Subcutaneous adipose tissue (tissue), 4 donors: ENCODE results near the gene DNAJC16. TPM values are rescaled to one million over a fixed set of nuclear protein-coding genes. Genes with fewer than 3 reads are reported as not detected.

ENCODE experiments used
- CTCF ChIP-seq: fragments of 450-650 bp; IDR thresholded peaks from one replicate; pipeline ENCODE4 v1.5.1; 2016; ENCODE audit warnings: low read depth, mild to moderate bottlenecking, control low read depth, antibody characterized with exemption, moderate library complexity
- total RNA-seq, 4 donors: library from RNA; depleted of rRNA; stranded (reverse); fragments of >200 nt; gene quantifications; one replicate each; pipeline ENCODE4 v1.1.0, GENCODE V29; 2016

The DNAJC16 gene
- total RNA-seq, 4 donors from 2014 or later, result 12.1 to 22.3 (median 13.8) TPM

DNA sequence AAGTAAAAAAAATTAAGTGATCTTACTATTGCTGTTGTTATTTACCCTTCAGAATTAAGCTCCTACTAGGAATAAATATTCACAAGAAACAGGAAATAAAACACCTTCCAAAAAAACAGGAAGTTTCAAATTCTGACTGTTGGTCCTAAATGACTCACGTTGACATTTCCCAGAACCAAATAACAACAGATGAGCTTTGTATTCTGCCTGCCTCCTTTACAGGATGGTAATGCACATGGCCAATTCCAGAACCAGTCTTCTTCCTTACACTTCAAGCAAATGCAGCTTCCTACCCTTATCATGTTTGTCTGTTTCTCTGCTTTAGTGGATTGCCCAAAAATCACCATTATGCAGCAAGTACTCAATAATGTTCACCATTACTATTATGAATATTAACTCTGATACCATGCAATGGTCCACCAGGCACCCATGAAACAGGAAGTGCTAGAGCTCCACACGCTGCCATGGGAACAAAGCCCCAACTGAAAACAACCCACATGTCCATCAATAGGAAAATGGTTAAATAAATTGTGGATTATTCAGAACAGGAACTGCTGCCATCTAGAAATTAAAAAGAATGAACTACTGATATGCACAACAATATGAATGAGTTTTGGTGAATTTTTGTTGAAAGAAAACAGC is 11.5 kb upstream of the DNAJC16 start:
- TF ChIP-seq CTCF, result no peak

DNA sequence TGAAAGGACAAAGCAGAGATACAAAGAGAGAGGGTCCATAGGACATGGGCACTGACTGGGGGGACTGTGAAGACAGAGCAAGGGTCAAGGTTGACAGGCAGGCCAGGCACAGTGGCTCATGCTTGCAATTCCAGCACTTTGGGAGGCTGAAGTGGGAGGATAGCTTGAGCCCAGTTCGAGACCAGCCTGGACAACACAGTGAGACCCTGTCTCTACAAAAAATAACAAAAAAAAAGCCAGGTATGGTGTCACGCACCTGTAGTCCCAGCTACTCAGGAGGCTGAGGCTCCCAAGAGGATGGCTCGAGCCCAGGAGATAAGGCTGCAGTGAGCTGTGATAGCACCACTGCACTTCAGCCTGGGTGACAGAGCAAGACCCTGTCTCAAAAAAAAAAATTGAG is 7.0 kb upstream of the DNAJC16 start:
- no peak for TF ChIP-seq CTCF

- no peak for TF ChIP-seq CTCF
Measured at GRCh38 chr1:15522551-15522950, 4.1 kb upstream of the DNAJC16 start.

DNA sequence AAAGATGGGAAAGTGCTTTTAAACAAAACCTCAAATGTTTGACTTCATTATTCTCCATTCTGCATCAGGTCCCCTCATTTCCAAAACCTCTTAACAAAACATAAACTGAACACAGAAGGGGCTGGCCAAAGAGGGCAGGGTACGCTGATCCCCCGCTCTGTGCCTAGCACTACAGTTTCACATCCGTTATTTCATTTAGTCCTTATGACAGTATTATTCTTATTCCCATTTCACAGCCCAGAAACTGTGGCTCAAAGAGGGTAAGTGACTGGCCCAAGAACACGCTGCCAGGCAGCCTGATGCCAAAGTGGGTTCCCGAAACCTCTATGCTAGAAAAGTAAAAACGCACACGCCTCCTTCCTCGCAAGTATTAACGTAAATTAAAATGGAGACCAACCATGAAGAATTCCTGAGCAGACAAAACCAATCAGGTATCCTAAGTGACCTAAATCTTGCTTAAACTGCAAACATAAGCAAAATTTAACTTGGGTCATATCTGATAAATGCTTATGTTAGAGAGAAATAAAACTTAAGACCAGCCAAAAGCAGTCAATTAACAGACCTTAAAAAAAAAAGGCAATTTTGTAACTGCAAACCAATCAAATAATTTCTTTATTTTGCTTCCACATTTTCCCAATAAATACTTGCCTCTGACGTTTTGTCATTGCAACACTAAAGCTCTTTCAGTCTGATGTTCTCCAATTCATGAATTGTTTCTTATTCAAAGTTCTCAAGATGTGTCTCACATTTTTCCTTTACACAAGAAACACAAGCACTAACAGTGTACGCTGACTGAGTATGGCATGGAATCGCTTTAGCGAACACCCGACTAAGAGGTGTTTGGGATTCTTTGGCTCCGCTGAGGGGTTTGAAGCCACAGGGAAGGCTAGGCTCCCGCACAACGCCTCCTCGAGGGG is 3.3 kb upstream of the DNAJC16 start:
- TF ChIP-seq CTCF, result no peak

DNA sequence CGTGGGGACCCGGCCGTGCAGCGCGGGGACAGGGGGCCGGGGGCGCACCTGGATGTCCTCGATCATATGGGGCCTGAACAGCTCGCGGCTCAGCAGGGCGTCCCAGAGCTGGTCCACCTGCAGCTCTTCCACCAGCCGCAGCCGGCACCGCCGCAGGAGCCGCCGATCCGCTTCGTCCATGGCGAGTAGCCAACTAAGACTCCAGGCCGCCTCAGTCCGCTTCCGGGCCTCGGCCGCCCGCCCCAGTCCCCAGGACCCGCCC is 2.7 kb upstream of the DNAJC16 start, which contains the start of gene CASP9:
Gene CASP9 (minus strand): TSS at position 195 of the 262 bp plus-strand sequence. CDS start 15 bp downstream, at position 180.
- TF ChIP-seq CTCF, result no peak

- no peak for TF ChIP-seq CTCF
Measured at GRCh38 chr1:15524283-15525049, 2.2 kb upstream of the DNAJC16 start.
